GM12873 (cell line): ENCODE results near the gene HPCAL1.

ENCODE experiments used
- CTCF ChIP-seq: IDR thresholded peaks from 2 replicates; pipeline ENCODE4 v1.5.1; 2012; ENCODE audit warnings: low read depth, mild to moderate bottlenecking, moderate library complexity, low read length, control low read depth; ENCODE audit not compliant: insufficient read depth; ENCODE audit errors: missing control alignments

The HPCAL1 gene

GRCh38 chr2:10415640-10416039, 112.9 kb downstream of the HPCAL1 start:
- TF ChIP-seq CTCF, result no peak

- no peak for TF ChIP-seq CTCF
These were observed 115.0 kb downstream of the HPCAL1 start for GRCh38 chr2:10417551-10418335.

GRCh38 chr2:10419553-10420257, 117.0 kb downstream of the HPCAL1 start:
- TF ChIP-seq CTCF, result no peak

GRCh38 chr2:10422251-10422650, 119.5 kb downstream of the HPCAL1 start:
- no peak for TF ChIP-seq CTCF

- no peak for TF ChIP-seq CTCF
These were observed 120.2 kb downstream of the HPCAL1 start for GRCh38 chr2:10422732-10423399.

GRCh38 chr2:10423400-10423774, 120.7 kb downstream of the HPCAL1 start:
- TF ChIP-seq CTCF, result no peak

- TF ChIP-seq CTCF, result no peak
These were observed 121.3 kb downstream of the HPCAL1 start for GRCh38 chr2:10424051-10424450.
